Hepatocyte (in vitro differentiated cells): Measurements from ENCODE around the gene GDA. TPM values are rescaled to one million over a fixed set of nuclear protein-coding genes. Genes with fewer than 3 reads are reported as not detected.

ENCODE experiments used
- DNase-seq: peaks from one replicate; pipeline ENCODE4 v3.0.0-alpha.2; 2016; ENCODE audit warnings: low spot score
- H2AFZ ChIP-seq: fragments of 200-600 bp; sonication (generic); 2 replicates; pipeline ENCODE4 v1.6.0; 2016; ENCODE audit warnings: antibody characterized with exemption, mild to moderate bottlenecking
- H3K27ac ChIP-seq: fragments of 200-600 bp; sonication (generic); 2 replicates; pipeline ENCODE4 v1.5.1; 2016; ENCODE audit warnings: mild to moderate bottlenecking
- H3K27me3 ChIP-seq: fragments of 200-600 bp; sonication (generic); 2 replicates; pipeline ENCODE4 v1.6.1; 2016
- H3K36me3 ChIP-seq: fragments of 200-600 bp; sonication (generic); replicated peaks from 2 replicates; pipeline ENCODE4 v1.5.1; 2016; ENCODE audit warnings: low read depth; ENCODE audit not compliant: insufficient read depth
- H3K4me1 ChIP-seq: fragments of 200-600 bp; sonication (generic); 2 replicates; pipeline ENCODE4 v1.5.1; 2016; ENCODE audit warnings: mild to moderate bottlenecking, moderate library complexity; ENCODE audit not compliant: insufficient read depth
- H3K4me2 ChIP-seq: fragments of 200-600 bp; sonication (generic); 2 replicates; pipeline ENCODE4 v1.6.0; 2016
- H3K4me3 ChIP-seq: fragments of 200-600 bp; sonication (generic); 2 replicates; pipeline ENCODE4 v1.5.1; 2016; ENCODE audit warnings: mild to moderate bottlenecking
- H3K79me2 ChIP-seq: fragments of 200-600 bp; sonication (generic); 2 replicates; pipeline ENCODE4 v1.6.0; 2017; ENCODE audit warnings: mild to moderate bottlenecking
- H3K9me2 ChIP-seq: fragments of 200-600 bp; sonication (generic); replicated peaks from 2 replicates; pipeline ENCODE4 v1.6.0; 2017; ENCODE audit warnings: mild to moderate bottlenecking; ENCODE audit not compliant: insufficient read depth
- H3K9me3 ChIP-seq: fragments of 200-600 bp; sonication (generic); 2 replicates; pipeline ENCODE4 v1.5.1; 2016; ENCODE audit warnings: low read depth, mild to moderate bottlenecking
- H4K20me1 ChIP-seq: fragments of 200-600 bp; sonication (generic); 2 replicates; pipeline ENCODE4 v1.6.0; 2016; ENCODE audit warnings: mild to moderate bottlenecking; ENCODE audit not compliant: insufficient read depth, poor library complexity, severe bottlenecking
- CTCF ChIP-seq: fragments of 200-600 bp; sonication (generic); IDR thresholded peaks from 2 replicates; pipeline ENCODE4 v1.5.1; 2016; ENCODE audit warnings: antibody characterized with exemption, mild to moderate bottlenecking; ENCODE audit not compliant: poor library complexity
- EZH2 ChIP-seq: fragments of 200-600 bp; sonication (generic); IDR thresholded peaks from 2 replicates; pipeline ENCODE4 v1.6.1; 2016; ENCODE audit warnings: antibody characterized with exemption, mild to moderate bottlenecking, borderline replicate concordance
- EZH2phosphoT487 ChIP-seq: fragments of 200-600 bp; sonication (generic); IDR thresholded peaks from one replicate; pipeline ENCODE4 v1.6.1; 2018; ENCODE audit warnings: antibody characterized with exemption, mild to moderate bottlenecking, low read depth, moderate library complexity; ENCODE audit not compliant: unreplicated experiment, severe bottlenecking
- WGBS: methylation state at CpG from one replicate; pipeline ENCODE4 v1.1.6; 2016; ENCODE audit warnings: low lambda C conversion rate; ENCODE audit errors: missing lambda C conversion rate; 5-methylcytosine and 5-hydroxymethylcytosine counted together
- polyA plus RNA-seq: library from polyadenylated mRNA; unstranded; fragments of >200 nt; fragmentation: Nextera tagmentation; extraction: Ambion mirVana; gene quantifications from 2 replicates; pipeline ENCODE4 v1.2.1, GENCODE V29; 2016
- total RNA-seq: library from RNA; depleted of rRNA; stranded (reverse); fragments of >200 nt; gene quantifications from 2 replicates; pipeline ENCODE4 v1.2.3, GENCODE V29; 2014

The GDA gene
- total and polyA plus RNA-seq, 2 experiments from 2014 or later, result 14.4 to 23.6 TPM

- Histone ChIP-seq H3K4me1 (peaks cover 7% of the 10 kb centered on the region), H4K20me1 (no peaks in the 10 kb centered on the region), H3K27me3 (peaks cover 10% of the 10 kb centered on the region), H3K79me2 (peaks cover 3% of the 10 kb centered on the region), H2AFZ (no peak overlapping the region), H3K9me2 (no peaks in the 10 kb centered on the region), H3K27ac (peak overlapping the region; percentile 84), H3K36me3 (no peaks in the 10 kb centered on the region), H3K4me3 (peak overlapping the region; percentile 24), H3K9me3 (no peaks in the 10 kb centered on the region), H3K4me2 (peak overlapping the region; percentile 80)
- no peak for DNase-seq
- TF ChIP-seq EZH2 (no peak), EZH2phosphoT487 (no peak), CTCF (no peak)
- WGBS, result 83% methylated on average over 7 of the region's 7 CpGs
Observed at GRCh38 chr9:72150127-72150526, 887 bp downstream of the GDA start.

GRCh38 chr9:72150661-72151060 is 1.4 kb downstream of the GDA start:
- no peaks in the 10 kb centered on the region for H3K9me3 ChIP-seq
- no peak overlapping the region for H3K4me3 ChIP-seq
- H3K27me3 ChIP-seq, result peaks cover 10% of the 10 kb centered on the region
- peak overlapping the region; percentile 80 for H3K4me2 ChIP-seq
- H4K20me1 ChIP-seq, result no peaks in the 10 kb centered on the region
- H3K36me3 ChIP-seq, result no peaks in the 10 kb centered on the region
- H3K79me2 ChIP-seq, result peaks cover 4% of the 10 kb centered on the region
- TF ChIP-seq CTCF (no peak), EZH2phosphoT487 (no peak), EZH2 (no peak)
- peak overlapping the region; percentile 84 for H3K27ac ChIP-seq
- no peaks in the 10 kb centered on the region for H3K9me2 ChIP-seq
- no peak overlapping the region for H2AFZ ChIP-seq
- WGBS, result 80% methylated on average over 6 of the region's 6 CpGs
- no peak for DNase-seq
- H3K4me1 ChIP-seq, result peaks cover 13% of the 10 kb centered on the region

GRCh38 chr9:72151104-72151503 is 1.9 kb downstream of the GDA start:
- TF ChIP-seq EZH2 (no peak), CTCF (no peak), EZH2phosphoT487 (no peak)
- DNase-seq, result peak; percentile 16

More at GRCh38 chr9:72151104-72151503, 1.9 kb downstream of the GDA start:
- Histone ChIP-seq H3K9me2 (no peaks in the 10 kb centered on the region), H3K4me3 (no peak overlapping the region), H4K20me1 (no peaks in the 10 kb centered on the region), H3K79me2 (peaks cover 7% of the 10 kb centered on the region), H3K36me3 (no peaks in the 10 kb centered on the region), H3K9me3 (no peaks in the 10 kb centered on the region), H3K4me1 (peaks cover 16% of the 10 kb centered on the region), H2AFZ (no peak overlapping the region), H3K27ac (peak overlapping the region; percentile 84), H3K27me3 (peaks cover 10% of the 10 kb centered on the region), H3K4me2 (peak overlapping the region; percentile 80)
